Upper lobe of right lung (tissue), 1 donor: ENCODE results near the gene SHPK. TPM values are rescaled to one million over a fixed set of nuclear protein-coding genes. Genes with fewer than 3 reads are reported as not detected.

Experiments used
- ATAC-seq: fragments of 200-7000 bp; cut with Tn5 transposase; one replicate; pipeline ENCODE4 v1.9.1; 2020; ENCODE audit warnings: mild to moderate bottlenecking, moderate library complexity
- DNase-seq: peaks from one replicate; pipeline ENCODE4 v3.0.0-alpha.2; 2020
- H3K27ac ChIP-seq: fragments of 200-600 bp; one replicate; pipeline ENCODE4 v1.8.0; 2022
- H3K27me3 ChIP-seq: fragments of 200-600 bp; one replicate; pipeline ENCODE4 v1.8.0; 2022; ENCODE audit warnings: mild to moderate bottlenecking
- H3K36me3 ChIP-seq: fragments of 200-600 bp; one replicate; pipeline ENCODE4 v1.8.0; 2022
- H3K4me1 ChIP-seq: fragments of 200-600 bp; one replicate; pipeline ENCODE4 v1.8.0; 2022
- H3K4me3 ChIP-seq: fragments of 200-600 bp; one replicate; pipeline ENCODE4 v1.8.0; 2022; ENCODE audit warnings: mild to moderate bottlenecking
- H3K9me3 ChIP-seq: fragments of 200-600 bp; one replicate; pipeline ENCODE4 v1.8.0; 2022
- CTCF ChIP-seq: fragments of 200-600 bp; IDR thresholded peaks from one replicate; pipeline ENCODE4 v1.8.0; 2022; ENCODE audit warnings: antibody characterized with exemption
- intact Hi-C: fragments of 100-400 bp; cut with DNase I; formaldehyde crosslinking; loops from one replicate; pipeline ENCODE4 v1.11.0; 2022
- long read RNA-seq: library from polyadenylated mRNA; unstranded; transcript quantifications from one replicate; pipeline ENCODE4 v2.0.0, GENCODE V29; 2021
- total RNA-seq: library from RNA; stranded (reverse); fragmentation: NEBNext Ultra II Directional; extraction: Animal tissue kit (Norgen Biotek cat#: 25700); gene quantifications from one replicate; pipeline ENCODE4 v1.2.1, GENCODE V29; 2021
- donor health status: DM: no; HTN: yes; CAD: no; lungs with severe emphysema.

The SHPK gene
- 10.4 TPM for total RNA-seq
- long read RNA-seq, transcript SHPK-201 (7 exons, 3,838 nt), result major isoform, 20 of 23 reads
- long read RNA-seq, partial matches to known transcripts, result 3 of 23 reads
- long read RNA-seq, other reads (novel, unspliced or antisense), result 0 of 23 reads

- no peak for TF ChIP-seq CTCF
- Histone ChIP-seq H3K4me3 (peak within 1 kb of the TSS; percentile 91), H3K27me3 (no peaks in the 10 kb centered on the region), H3K9me3 (no peaks in the 10 kb centered on the region), H3K4me1 (peaks cover 22% of the 10 kb centered on the region), H3K27ac (peak within 1 kb of the TSS; percentile 99), H3K36me3 (peaks cover 4% of the 10 kb centered on the region)
- peak; percentile 98 for ATAC-seq
- intact Hi-C loops, result no loop called here
- DNase-seq, result peak; percentile 98
Measured at GRCh38 chr17:3636154-3636907, at the start of gene SHPK, which contains the start of gene CTNS. Gene SHPK, minus strand, starts transcription at chr17:3636250. Its CDS starts 31 bp downstream, at chr17:3636219. Gene CTNS, plus strand, starts transcription at chr17:3636760. Its CDS starts 3,447 bp downstream, at chr17:3640207.

GRCh38 chr17:3685174-3685573, 49.1 kb upstream of the SHPK start:
- H3K27me3 ChIP-seq, result peaks cover 31% of the 10 kb centered on the region
- H3K4me3 ChIP-seq, result no peak overlapping the region

GRCh38 chr17:3683054-3683511, 47.0 kb upstream of the SHPK start:
- H3K27ac ChIP-seq, result no peak overlapping the region
- H3K36me3 ChIP-seq, result no peaks in the 10 kb centered on the region
- TF ChIP-seq CTCF, result peak; percentile 89
- H3K27me3 ChIP-seq, result peaks cover 27% of the 10 kb centered on the region
- peak; percentile 88 for ATAC-seq
- no peaks in the 10 kb centered on the region for H3K9me3 ChIP-seq
- no peak for DNase-seq
- intact Hi-C loops, result no loop called here
- no peaks in the 10 kb centered on the region for H3K4me1 ChIP-seq
- H3K4me3 ChIP-seq, result no peak overlapping the region

More at GRCh38 chr17:3685174-3685573, 49.1 kb upstream of the SHPK start:
- intact Hi-C loops, result no loop called here
- H3K36me3 ChIP-seq, result no peaks in the 10 kb centered on the region
- no peaks in the 10 kb centered on the region for H3K4me1 ChIP-seq
- ATAC-seq, result no peak
- no peak overlapping the region for H3K27ac ChIP-seq
- no peak for DNase-seq
- no peak for TF ChIP-seq CTCF
- H3K9me3 ChIP-seq, result no peaks in the 10 kb centered on the region

GRCh38 chr17:3682033-3682432, 46.0 kb upstream of the SHPK start:
- no peak for TF ChIP-seq CTCF
- Histone ChIP-seq H3K4me3 (no peak overlapping the region), H3K4me1 (no peaks in the 10 kb centered on the region), H3K9me3 (no peaks in the 10 kb centered on the region), H3K36me3 (no peaks in the 10 kb centered on the region), H3K27me3 (peaks cover 27% of the 10 kb centered on the region), H3K27ac (no peak overlapping the region)
- DNase-seq (no peak), ATAC-seq (no peak)
- intact Hi-C loops, result no loop called here

- no peaks in the 10 kb centered on the region for H3K4me1 ChIP-seq
- H3K27me3 ChIP-seq, result peaks cover 27% of the 10 kb centered on the region
- TF ChIP-seq CTCF, result no peak
- DNase-seq, result no peak
- intact Hi-C loops, result no loop called here
- no peak overlapping the region for H3K4me3 ChIP-seq
- H3K36me3 ChIP-seq, result no peaks in the 10 kb centered on the region
- no peak overlapping the region for H3K27ac ChIP-seq
- ATAC-seq, result no peak
- H3K9me3 ChIP-seq, result no peaks in the 10 kb centered on the region
Measured at GRCh38 chr17:3681565-3681964, 45.5 kb upstream of the SHPK start.
